IMR-90 (cell line): Measurements from ENCODE around the gene EPGN. TPM values are rescaled to one million over a fixed set of nuclear protein-coding genes. Genes with fewer than 3 reads are reported as not detected.

ENCODE experiments used
- ATAC-seq: fragments of 200-7000 bp; cut with Tn5 transposase; 2 replicates; pipeline ENCODE4 v1.9.1; 2020; ENCODE audit warnings: low read depth, mild to moderate bottlenecking, moderate library complexity
- BruUV-seq: library from RNA; stranded (reverse); fragments of 400-500 nt; replicated peaks from 2 replicates; lab custom pipeline; 2021; lab: Mats Ljungman, UMichigan
- CTCF ChIA-PET: fragments of 300-600 bp; formaldehyde crosslinking; extraction: SDS; loops from one replicate; lab custom pipeline; 2021; ENCODE audit warnings: antibody characterized with exemption; lab: Yijun Ruan, JAX
- POLR2A ChIA-PET: fragments of 300-600 bp; sonication (Branson Sonifier 250); formaldehyde crosslinking; loops from one replicate; lab custom pipeline; 2022; ENCODE audit warnings: antibody characterized with exemption; ENCODE audit not compliant: unreplicated experiment; lab: Charles Lee
- DNase-seq: peaks from one replicate; pipeline ENCODE4 v3.0.0; 2013
- H2AFZ ChIP-seq: replicated peaks from 2 replicates; pipeline ENCODE3; 2013; ENCODE audit warnings: low read length, mild to moderate bottlenecking; ENCODE audit not compliant: poor library complexity
- H2AK5ac ChIP-seq: 2 replicates; pipeline ENCODE4 v1.6.1; 2013; ENCODE audit warnings: low read depth, low read length, inconsistent platforms
- H2AK9ac ChIP-seq: replicated peaks from 2 replicates; pipeline ENCODE3; 2013; ENCODE audit warnings: mild to moderate bottlenecking, low read depth, low read length, moderate library complexity; ENCODE audit not compliant: poor library complexity
- H2BK120ac ChIP-seq: 2 replicates; pipeline ENCODE4 v1.6.1; 2013; ENCODE audit warnings: low read depth, low read length, inconsistent platforms
- H2BK15ac ChIP-seq: 3 replicates; pipeline ENCODE4 v1.6.1; 2013; ENCODE audit warnings: low read depth, low read length, inconsistent platforms
- H2BK20ac ChIP-seq: 2 replicates; pipeline ENCODE4 v1.6.1; 2013; ENCODE audit warnings: low read depth, mild to moderate bottlenecking, inconsistent platforms, low read length, moderate library complexity
- H2BK5ac ChIP-seq: 2 replicates; pipeline ENCODE4 v1.6.1; 2013; ENCODE audit warnings: mild to moderate bottlenecking, low read depth, low read length, inconsistent platforms; ENCODE audit not compliant: poor library complexity, severe bottlenecking
- H3K14ac ChIP-seq: replicated peaks from 2 replicates; pipeline ENCODE4 v1.6.1; 2013; ENCODE audit warnings: low read depth, low read length, inconsistent platforms
- H3K18ac ChIP-seq: 2 replicates; pipeline ENCODE4 v1.6.1; 2013; ENCODE audit warnings: low read depth, low read length, control low read depth
- H3K23ac ChIP-seq: 2 replicates; pipeline ENCODE4 v1.6.1; 2013; ENCODE audit warnings: low read depth, low read length, inconsistent platforms
- H3K27ac ChIP-seq: 2 replicates; pipeline ENCODE4 v1.5.1; 2013; ENCODE audit warnings: mild to moderate bottlenecking, control low read depth, low read length; ENCODE audit not compliant: insufficient read depth
- H3K27me3 ChIP-seq: 2 replicates; pipeline ENCODE4 v1.6.1; 2013; ENCODE audit warnings: low read length; ENCODE audit not compliant: control insufficient read depth, insufficient read depth
- H3K36me3 ChIP-seq: 2 replicates; pipeline ENCODE4 v1.6.1; 2013; ENCODE audit warnings: low read length, mixed read lengths; ENCODE audit not compliant: control insufficient read depth, insufficient read depth
- H3K4ac ChIP-seq: 2 replicates; pipeline ENCODE4 v1.6.1; 2013; ENCODE audit warnings: low read depth, low read length, inconsistent platforms
- H3K4me1 ChIP-seq: 2 replicates; pipeline ENCODE4 v1.6.1; 2013; ENCODE audit warnings: low read length, mixed read lengths; ENCODE audit not compliant: control insufficient read depth, insufficient read depth
- H3K4me2 ChIP-seq: 2 replicates; pipeline ENCODE4 v1.6.1; 2013; ENCODE audit warnings: low read depth, mild to moderate bottlenecking, control low read depth, low read length, moderate library complexity
- H3K4me3 ChIP-seq: 2 replicates; pipeline ENCODE4 v1.5.1; 2013; ENCODE audit warnings: low read depth, mild to moderate bottlenecking, control low read depth, low read length, moderate library complexity; ENCODE audit not compliant: insufficient read depth
- H3K56ac ChIP-seq: 2 replicates; pipeline ENCODE4 v1.6.1; 2013; ENCODE audit warnings: low read length, inconsistent platforms; ENCODE audit not compliant: insufficient read depth; ENCODE audit errors: extremely low read depth
- H3K79me1 ChIP-seq, 2 experiments: 2 replicates each; pipeline ENCODE4 v1.6.1; 2013; ENCODE audit warnings: low read length in 2 of 2, inconsistent platforms in 1 of 2, low read depth in 1 of 2
- H3K9ac ChIP-seq: 2 replicates; pipeline ENCODE4 v1.6.1; 2013; ENCODE audit warnings: low read depth, low read length, control low read depth
- H3K9me1 ChIP-seq: 2 replicates; pipeline ENCODE4 v1.6.1; 2013; ENCODE audit warnings: low read length, inconsistent platforms; ENCODE audit not compliant: insufficient read depth
- H3K9me3 ChIP-seq: 2 replicates; pipeline ENCODE4 v1.6.1; 2013; ENCODE audit warnings: low read length; ENCODE audit not compliant: control insufficient read depth, insufficient read depth
- H4K20me1 ChIP-seq: 2 replicates; pipeline ENCODE4 v1.6.1; 2013; ENCODE audit warnings: low read length, inconsistent platforms; ENCODE audit not compliant: insufficient read depth
- H4K5ac ChIP-seq: 2 replicates; pipeline ENCODE4 v1.6.1; 2013; ENCODE audit warnings: mild to moderate bottlenecking, low read depth, low read length, control low read depth
- H4K8ac ChIP-seq, 2 experiments: 2 replicates each; pipeline ENCODE4 v1.6.1; 2013; ENCODE audit warnings: low read depth in 2 of 2, low read length in 2 of 2, control low read depth in 1 of 2, inconsistent platforms in 1 of 2
- H4K91ac ChIP-seq: 2 replicates; pipeline ENCODE4 v1.6.1; 2013; ENCODE audit warnings: low read depth, low read length, inconsistent platforms; ENCODE audit not compliant: insufficient read depth
- CEBPB ChIP-seq: IDR thresholded peaks from 2 replicates; pipeline ENCODE4 v1.6.1; 2012; ENCODE audit warnings: low read depth, low read length, improper control_type of control experiment
- MAFK ChIP-seq: IDR thresholded peaks from 2 replicates; pipeline ENCODE4 v1.6.1; 2012; ENCODE audit warnings: low read depth, low read length, improper control_type of control experiment
- NFE2L2 ChIP-seq: fragments of 150-350 bp; IDR thresholded peaks from 2 replicates; pipeline ENCODE4 v1.6.1; 2016; ENCODE audit warnings: low read depth, mild to moderate bottlenecking, low read length
- POLR2A ChIP-seq: IDR thresholded peaks from 2 replicates; pipeline ENCODE4 v1.6.1; 2012; ENCODE audit warnings: mild to moderate bottlenecking, low read depth, low read length
- RCOR1 ChIP-seq: IDR thresholded peaks from 2 replicates; pipeline ENCODE4 v1.6.1; 2012; ENCODE audit warnings: mild to moderate bottlenecking, low read length, improper control_type of control experiment; ENCODE audit not compliant: insufficient replicate concordance
- RFX5 ChIP-seq: IDR thresholded peaks from 2 replicates; pipeline ENCODE4 v1.8.0; 2012; ENCODE audit warnings: low read depth, mild to moderate bottlenecking, low read length, moderate library complexity
- SMC3 ChIP-seq: fragments of 150-350 bp; IDR thresholded peaks from 2 replicates; pipeline ENCODE4 v1.6.1; 2016; ENCODE audit warnings: low read depth, mild to moderate bottlenecking, antibody characterized with exemption, low read length, moderate library complexity
- dilution Hi-C: fragments of 300-500 bp; cut with HindIII; formaldehyde crosslinking; loops from one replicate; pipeline ENCODE4 v1.14.3; 2018; ENCODE audit warnings: low sequenced_read_pairs; ENCODE audit not compliant: unreplicated experiment
- in situ Hi-C: fragments of 300-500 bp; cut with MboI; formaldehyde crosslinking; loops from 3 replicates; pipeline ENCODE4 v1.14.3; 2019; ENCODE audit warnings: low sequenced_read_pairs, inconsistent platforms, mixed read lengths
- intact Hi-C: fragments of 100-400 bp; cut with micrococcal nuclease; formaldehyde crosslinking; loops from 2 replicates; pipeline ENCODE4 v1.10.0; 2022
- polyA plus RNA-seq, 3 experiments: library from polyadenylated mRNA; depleted of rRNA; stranded (reverse); fragments of >200 nt; gene quantifications; 2 replicates each; pipeline ENCODE4 v1.2.3, GENCODE V29; 2012; ENCODE audit warnings: low replicate concordance in 1 of 3
- total RNA-seq: library from RNA; depleted of rRNA; stranded (reverse); fragments of >200 nt; gene quantifications from 2 replicates; pipeline ENCODE4 v1.2.3, GENCODE V29; 2012
- TF ChIP-seq, protein P1 (sequence below): fragments of 150-350 bp; IDR thresholded peaks from 2 replicates; pipeline ENCODE4 v1.6.1; 2016; ENCODE audit warnings: low read depth, mild to moderate bottlenecking, low read length, moderate library complexity, borderline replicate concordance
- TF ChIP-seq, protein P2 (sequence below): conservative IDR thresholded peaks from 2 replicates; pipeline ENCODE4 v1.5.1; 2012; ENCODE audit warnings: mild to moderate bottlenecking, low read depth, low read length, improper control_type of control experiment
- TF ChIP-seq, protein P3 (sequence below): fragments of 150-350 bp; IDR thresholded peaks from 2 replicates; pipeline ENCODE4 v1.6.1; 2017; ENCODE audit warnings: mild to moderate bottlenecking, antibody characterized with exemption, low read length, low read depth

Gene EPGN
- total and polyA plus RNA-seq, 2 of the 4 experiments (the other 2 are of a cell fraction) = 0.18 TPM; not detected in 1

DNA sequence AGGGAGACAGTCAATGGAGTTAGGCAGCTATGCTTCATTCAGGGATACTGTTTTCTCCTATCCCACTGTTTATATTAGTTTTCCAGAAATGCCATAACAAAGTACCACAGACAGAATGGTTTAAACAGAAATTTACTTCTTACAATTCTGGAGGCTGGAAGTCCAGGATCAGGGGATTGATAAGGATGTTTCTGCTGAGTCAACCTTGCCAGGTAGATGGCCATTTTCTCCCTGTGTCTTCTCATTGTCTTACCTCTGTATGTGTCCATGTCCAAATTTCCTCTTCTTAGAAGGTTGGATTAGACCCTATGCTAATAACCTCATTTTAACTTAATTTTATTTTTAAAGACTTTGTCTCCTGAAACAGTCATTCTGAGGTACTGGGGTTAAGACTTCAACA lies 20.5 kb upstream of the EPGN start:
- no peak overlapping the region for H4K5ac ChIP-seq
- H3K4me3 ChIP-seq = no peak overlapping the region
- TF ChIP-seq SMC3 (no peak), POLR2A (no peak), RCOR1 (no peak), CEBPB (no peak), RFX5 (no peak), NFE2L2 (no peak), MAFK (no peak)
- TF ChIP-seq, protein P1, sequence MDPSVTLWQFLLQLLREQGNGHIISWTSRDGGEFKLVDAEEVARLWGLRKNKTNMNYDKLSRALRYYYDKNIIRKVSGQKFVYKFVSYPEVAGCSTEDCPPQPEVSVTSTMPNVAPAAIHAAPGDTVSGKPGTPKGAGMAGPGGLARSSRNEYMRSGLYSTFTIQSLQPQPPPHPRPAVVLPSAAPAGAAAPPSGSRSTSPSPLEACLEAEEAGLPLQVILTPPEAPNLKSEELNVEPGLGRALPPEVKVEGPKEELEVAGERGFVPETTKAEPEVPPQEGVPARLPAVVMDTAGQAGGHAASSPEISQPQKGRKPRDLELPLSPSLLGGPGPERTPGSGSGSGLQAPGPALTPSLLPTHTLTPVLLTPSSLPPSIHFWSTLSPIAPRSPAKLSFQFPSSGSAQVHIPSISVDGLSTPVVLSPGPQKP = no peak
- TF ChIP-seq, protein P2, sequence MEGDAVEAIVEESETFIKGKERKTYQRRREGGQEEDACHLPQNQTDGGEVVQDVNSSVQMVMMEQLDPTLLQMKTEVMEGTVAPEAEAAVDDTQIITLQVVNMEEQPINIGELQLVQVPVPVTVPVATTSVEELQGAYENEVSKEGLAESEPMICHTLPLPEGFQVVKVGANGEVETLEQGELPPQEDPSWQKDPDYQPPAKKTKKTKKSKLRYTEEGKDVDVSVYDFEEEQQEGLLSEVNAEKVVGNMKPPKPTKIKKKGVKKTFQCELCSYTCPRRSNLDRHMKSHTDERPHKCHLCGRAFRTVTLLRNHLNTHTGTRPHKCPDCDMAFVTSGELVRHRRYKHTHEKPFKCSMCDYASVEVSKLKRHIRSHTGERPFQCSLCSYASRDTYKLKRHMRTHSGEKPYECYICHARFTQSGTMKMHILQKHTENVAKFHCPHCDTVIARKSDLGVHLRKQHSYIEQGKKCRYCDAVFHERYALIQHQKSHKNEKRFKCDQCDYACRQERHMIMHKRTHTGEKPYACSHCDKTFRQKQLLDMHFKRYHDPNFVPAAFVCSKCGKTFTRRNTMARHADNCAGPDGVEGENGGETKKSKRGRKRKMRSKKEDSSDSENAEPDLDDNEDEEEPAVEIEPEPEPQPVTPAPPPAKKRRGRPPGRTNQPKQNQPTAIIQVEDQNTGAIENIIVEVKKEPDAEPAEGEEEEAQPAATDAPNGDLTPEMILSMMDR = no peak
- TF ChIP-seq, protein P3, sequence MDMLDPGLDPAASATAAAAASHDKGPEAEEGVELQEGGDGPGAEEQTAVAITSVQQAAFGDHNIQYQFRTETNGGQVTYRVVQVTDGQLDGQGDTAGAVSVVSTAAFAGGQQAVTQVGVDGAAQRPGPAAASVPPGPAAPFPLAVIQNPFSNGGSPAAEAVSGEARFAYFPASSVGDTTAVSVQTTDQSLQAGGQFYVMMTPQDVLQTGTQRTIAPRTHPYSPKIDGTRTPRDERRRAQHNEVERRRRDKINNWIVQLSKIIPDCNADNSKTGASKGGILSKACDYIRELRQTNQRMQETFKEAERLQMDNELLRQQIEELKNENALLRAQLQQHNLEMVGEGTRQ = no peak
- dilution Hi-C loops (no loop called here), intact Hi-C loops (no loop called here), in situ Hi-C loops (no loop called here)
- H2AFZ ChIP-seq = no peak overlapping the region
- no peak overlapping the region for H3K9ac ChIP-seq
- H3K9me3 ChIP-seq = no peaks in the 10 kb centered on the region
- peaks cover 6% of the 10 kb centered on the region; the same call in 1 of the 2 replicates for H3K9me1 ChIP-seq
- ATAC-seq (no peak), DNase-seq (no peak)
- no peaks in the 10 kb centered on the region for H3K36me3 ChIP-seq
- H4K20me1 ChIP-seq = no peaks in the 10 kb centered on the region
- no peak overlapping the region for H3K14ac ChIP-seq
- no peak overlapping the region for H2BK15ac ChIP-seq
- no peak overlapping the region for H3K27ac ChIP-seq
- POLR2A ChIA-PET = no interaction called here
- H3K56ac ChIP-seq = no peak overlapping the region
- no peak overlapping the region for H4K8ac ChIP-seq
- no peak overlapping the region for H2BK20ac ChIP-seq
- BruUV-seq = no TSS peak
- H3K4me2 ChIP-seq = no peak overlapping the region
- H2AK9ac ChIP-seq = no peak overlapping the region
- CTCF ChIA-PET = no interaction called here
- no peak overlapping the region for H2BK120ac ChIP-seq
- no peaks in the 10 kb centered on the region for H3K79me1 ChIP-seq
- H3K18ac ChIP-seq = no peak overlapping the region
- H2BK5ac ChIP-seq = no peak overlapping the region
- no peak overlapping the region for H3K23ac ChIP-seq
- H3K4ac ChIP-seq = no peak overlapping the region
- no peaks in the 10 kb centered on the region for H3K27me3 ChIP-seq
- H3K4me1 ChIP-seq = peaks cover 4% of the 10 kb centered on the region
- H4K91ac ChIP-seq = no peak overlapping the region
- H2AK5ac ChIP-seq = no peak overlapping the region
